ENCODE measurements around the gene RIT2.

RIT2 gene
- 0 reads per million in 2 donors for total RNA-seq

DNA sequence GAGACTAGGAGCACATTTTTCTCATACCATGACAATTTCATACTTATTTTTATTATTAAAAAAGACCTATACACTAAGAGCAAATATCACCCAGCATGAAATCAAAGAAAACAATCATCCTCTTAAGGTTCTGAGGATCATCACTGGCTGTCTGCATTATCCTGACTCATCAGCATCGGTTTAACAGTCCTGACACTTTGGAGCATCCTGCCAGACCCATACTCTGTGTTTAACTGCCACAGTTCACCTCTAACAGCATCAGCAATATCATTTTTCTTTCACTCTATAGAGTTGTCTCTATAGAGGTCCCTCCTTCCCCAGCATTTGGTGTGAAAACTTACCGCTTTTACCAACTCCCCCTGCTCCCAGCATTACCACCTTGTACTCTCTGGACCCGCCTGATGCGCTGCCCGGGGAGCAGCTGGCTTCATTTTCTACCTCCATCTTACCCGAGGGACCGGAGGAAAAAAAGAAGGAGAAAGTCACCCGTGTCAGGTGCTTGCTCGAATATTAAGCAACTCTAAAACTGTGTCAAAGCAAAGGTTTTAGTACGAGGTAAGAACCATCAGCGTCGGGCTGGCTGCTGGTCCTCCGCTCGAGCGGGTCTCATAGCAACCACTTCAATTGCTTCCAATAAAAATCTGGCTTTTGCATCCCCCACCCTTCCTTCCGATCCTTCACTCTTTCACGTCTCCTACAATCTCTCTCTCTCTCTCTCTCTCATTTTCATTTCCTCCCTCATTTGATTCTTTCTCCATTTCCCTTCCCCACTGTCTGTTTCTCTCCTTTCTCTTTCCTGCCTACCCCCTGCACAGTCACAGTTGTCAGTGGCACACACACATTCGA, at the start of gene RIT2:
RIT2 (minus strand) TSS at position 610 of the 846 bp plus-strand sequence.
- no peak for DNase-seq

GRCh38 chr18:43161528-43161927, 46.0 kb upstream of the RIT2 start:
- DNase-seq = no peak

- DNase-seq = no peak
These were observed 45.0 kb upstream of the RIT2 start for GRCh38 chr18:43160509-43160908.

- no peak for DNase-seq
These were observed 44.4 kb upstream of the RIT2 start for GRCh38 chr18:43159926-43160325.

- DNase-seq = no peak
These were observed 43.7 kb upstream of the RIT2 start for GRCh38 chr18:43159086-43159770.

DNA sequence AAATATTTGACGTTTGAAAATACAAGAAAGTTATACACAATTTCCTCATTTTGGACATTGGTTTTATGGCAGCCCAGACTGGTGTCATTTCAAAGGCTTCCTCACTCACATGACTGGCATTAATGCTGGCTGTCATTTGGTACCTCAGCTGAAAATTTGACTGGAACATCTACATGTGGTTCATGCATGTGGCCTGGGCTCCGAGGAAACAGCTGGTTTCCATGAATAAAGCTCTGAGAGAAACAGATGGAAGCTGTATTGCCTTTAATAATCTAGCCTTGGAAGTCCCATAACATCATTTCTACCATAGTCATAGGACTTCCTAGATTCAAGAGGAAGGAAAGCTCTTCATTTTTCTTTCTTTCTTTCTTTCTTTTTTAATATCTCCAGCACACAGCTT, 42.9 kb upstream of the RIT2 start:
- no peak for DNase-seq

GRCh38 chr18:43155842-43156241, 40.4 kb upstream of the RIT2 start:
- DNase-seq = no peak

DNA sequence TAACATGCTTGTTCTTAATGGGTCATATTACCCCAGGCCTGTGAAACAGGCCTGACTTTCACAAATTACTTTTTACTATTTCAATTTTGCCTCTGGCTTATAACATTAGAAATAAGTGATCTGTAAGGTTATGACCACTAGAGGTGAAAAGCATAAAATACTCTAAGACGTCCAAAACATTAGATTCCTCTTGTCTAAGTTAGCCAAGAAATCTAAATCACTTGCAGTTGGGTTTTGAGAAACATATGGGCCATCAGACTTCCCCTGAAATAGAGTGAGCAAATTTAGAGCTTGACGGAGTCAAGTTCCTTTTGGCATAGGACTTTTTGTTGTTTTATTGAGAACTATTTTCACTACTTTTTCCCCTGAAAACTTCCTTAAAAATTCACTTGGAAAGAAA, 32.7 kb upstream of the RIT2 start:
- no peak for DNase-seq

DNA sequence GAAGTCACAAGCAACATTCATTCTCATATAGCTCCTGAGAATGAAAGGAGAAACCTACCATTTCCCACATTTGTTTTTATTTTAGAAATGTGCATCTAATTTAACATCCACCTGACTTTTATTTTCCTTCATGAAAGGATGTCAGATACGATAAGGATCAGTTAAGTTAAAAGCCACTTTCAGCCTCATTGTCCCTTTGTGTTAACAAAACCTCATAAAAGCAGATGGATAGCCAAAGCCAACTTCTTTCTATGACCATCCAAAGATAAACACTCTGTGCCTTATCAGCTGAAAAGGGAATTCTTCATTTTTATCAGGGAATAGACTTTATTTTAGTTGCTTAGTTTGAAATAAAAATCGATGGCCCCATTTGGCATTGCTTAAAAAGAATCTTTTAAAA, 25.7 kb upstream of the RIT2 start:
- no peak for DNase-seq

- DNase-seq = no peak
These were observed 23.9 kb upstream of the RIT2 start for GRCh38 chr18:43139288-43139946.

- no peak for DNase-seq
These were observed 19.4 kb upstream of the RIT2 start for GRCh38 chr18:43134876-43135275.

DNA sequence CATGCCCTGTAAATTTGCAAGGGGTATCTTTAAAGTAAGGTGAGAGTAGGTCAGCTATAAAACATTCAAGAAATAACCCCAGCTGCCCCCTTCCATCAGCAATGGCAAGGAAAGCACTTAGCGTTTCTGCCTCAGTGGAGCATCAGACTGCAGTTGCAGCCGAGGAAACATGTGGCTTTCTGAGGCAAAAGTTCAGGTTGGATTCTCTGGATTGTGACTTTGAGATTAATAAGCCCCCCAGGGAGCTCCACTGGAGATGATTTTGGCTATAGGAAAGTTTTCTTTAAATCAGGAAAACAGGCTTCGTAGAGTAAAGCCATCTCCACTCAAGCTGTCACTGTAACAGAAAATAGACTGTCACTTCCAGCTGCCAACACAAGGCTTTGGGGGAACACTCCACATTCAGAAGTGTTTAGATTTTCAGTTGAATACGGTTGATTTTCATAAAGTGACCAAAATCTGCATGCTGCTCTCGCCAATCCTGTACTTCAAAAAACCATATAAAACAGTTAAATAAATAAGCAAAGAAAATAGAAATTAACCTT, 15.3 kb upstream of the RIT2 start:
- no peak for DNase-seq

DNA sequence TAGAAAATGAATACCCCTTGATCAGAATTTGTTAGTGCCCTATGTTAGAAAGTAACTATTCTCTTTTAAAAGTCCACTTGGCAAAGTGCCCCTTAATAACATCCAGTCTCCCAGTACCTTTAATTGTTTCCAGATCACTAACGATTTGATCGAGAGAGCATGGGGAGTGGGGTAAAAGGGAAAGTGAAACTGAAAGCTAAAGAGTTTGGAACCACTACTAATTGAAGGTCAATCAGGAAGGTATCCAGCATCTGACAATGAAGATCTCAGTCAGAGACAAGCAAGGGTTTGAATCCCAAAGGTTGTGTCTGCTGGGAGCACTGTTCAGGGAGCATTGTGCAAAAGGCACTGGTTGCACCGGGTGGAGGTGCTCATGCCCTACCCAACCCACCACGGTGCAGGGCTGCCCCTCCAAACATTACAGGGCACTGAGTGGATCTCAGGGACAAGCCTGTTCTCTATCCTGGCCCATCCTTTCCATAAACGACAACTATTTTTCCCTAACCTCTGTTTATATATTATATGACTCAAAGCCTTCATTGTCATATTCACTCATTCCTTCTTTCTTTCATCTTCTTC, 14.6 kb upstream of the RIT2 start:
- DNase-seq = no peak

DNA sequence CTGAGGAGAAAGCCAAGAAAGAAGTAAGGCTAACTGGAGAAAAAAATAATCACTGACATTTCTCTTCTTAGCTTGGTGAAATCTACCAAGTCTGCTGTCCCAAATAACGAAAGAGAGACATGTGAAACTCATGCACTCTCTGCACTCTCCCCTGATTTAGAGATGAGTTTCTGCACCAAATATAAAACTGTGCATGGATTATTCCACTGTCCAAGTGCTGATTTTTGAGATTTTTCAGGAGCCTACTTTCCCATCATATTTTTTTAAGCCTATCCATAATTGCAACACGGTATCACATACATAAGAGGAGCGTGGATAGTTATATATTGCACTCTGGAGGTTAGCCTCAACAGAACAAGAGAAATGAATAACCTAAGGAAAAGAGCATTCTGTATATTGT, 10.0 kb upstream of the RIT2 start:
- DNase-seq = no peak

DNA sequence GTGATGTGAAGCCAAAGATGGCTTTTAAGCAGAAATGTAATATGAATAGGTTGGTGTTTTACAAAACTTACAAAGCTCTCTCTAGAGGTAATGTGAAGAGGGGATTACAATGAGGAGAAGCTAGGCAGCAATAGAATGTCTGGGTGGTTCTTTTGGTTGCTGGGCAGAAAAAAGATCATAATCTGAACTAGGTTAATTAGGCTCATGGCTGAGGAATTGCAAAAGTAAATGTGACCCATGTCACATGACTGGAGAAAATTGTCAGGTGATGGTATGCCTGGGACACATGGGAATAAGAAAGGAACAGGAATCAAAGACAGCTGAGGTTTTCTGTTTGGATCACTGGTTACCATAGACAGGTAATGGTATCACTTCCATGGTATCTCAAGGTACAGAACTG, 7.5 kb upstream of the RIT2 start:
- DNase-seq = no peak

DNA sequence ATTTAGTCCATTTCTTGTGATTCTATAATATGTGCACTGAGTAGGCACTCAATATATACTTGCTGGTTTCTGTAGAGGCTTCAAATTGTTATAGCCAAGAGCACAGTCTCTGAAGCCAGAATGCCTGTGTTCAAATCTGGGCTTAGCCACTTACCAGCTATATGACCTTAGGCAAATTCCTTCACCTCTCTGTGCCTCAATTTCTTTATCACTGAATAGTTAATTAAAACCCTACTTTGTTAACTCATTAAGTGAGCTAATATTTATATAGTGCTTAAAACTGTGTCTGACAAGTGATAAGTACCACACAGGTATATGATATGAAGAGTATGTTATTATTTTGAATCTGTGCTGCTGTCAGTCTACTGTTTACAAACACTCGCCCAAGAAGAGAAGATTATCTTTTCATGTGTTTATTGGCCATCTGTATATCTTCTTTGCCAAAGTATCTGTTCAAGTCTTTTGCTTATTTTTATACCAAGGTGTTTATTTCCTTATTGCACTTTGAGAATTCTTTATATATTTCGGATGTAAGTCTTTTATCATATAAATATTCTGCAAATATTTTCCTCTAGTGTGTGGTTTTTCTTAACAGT, 1.3 kb upstream of the RIT2 start:
- DNase-seq = no peak

DNA sequence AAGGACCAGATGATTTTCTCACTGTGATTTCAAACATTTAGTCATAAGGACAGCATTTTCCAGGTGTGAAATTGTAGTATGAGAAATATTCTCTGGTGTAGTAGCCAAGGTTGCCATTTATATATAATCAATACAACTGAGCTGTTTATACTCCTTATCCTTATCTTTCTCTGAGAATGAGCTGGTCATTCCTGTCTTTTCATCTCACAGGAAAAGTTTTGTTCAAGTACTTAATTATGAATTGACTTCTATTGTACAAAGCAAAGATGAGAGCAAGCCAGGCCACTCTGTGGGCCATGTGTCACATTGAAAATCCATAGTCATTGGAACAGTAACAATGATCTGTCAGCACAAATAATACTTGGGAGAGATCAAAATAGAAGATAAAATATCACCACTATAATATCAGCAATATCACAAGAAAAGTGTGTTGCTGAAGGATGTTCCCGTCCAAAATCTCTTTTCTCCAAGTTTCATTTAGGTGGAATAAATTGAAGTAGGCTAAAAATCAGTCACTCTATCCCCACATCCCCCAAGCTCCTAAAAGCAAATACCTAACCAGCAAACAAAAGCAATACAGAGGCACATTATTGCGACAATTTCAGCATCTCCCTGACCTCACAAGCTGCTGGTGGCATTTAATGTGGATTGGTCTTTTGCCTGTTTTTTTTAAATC, 2.1 kb downstream of the RIT2 start:
- no peak for DNase-seq

GRCh38 chr18:43108882-43109281, 6.6 kb downstream of the RIT2 start:
- DNase-seq = no peak

DNA sequence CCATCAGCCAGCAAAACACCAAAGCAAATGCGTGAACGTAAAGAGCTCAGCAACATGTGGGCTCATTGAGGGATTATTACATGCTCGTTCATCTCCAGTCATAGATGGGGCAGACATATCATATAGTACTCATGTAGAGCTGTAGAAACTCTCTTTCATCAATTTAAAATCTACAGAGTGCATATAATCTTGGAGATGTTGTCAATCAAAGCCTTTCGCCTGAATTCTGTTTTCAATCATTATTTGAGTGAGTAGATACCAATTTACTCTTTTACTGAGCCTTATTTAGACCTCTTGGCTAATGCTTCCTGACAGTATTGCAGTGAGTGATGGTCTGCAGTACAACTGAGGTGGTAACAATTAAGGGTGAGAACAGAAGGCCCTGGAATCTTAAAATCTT, 7.0 kb downstream of the RIT2 start:
- DNase-seq = no peak

- DNase-seq = no peak
These were observed 21.8 kb downstream of the RIT2 start for GRCh38 chr18:43093646-43094045.

GRCh38 chr18:43092539-43092938, 22.9 kb downstream of the RIT2 start:
- no peak for DNase-seq

- no peak for DNase-seq
These were observed 34.1 kb downstream of the RIT2 start for GRCh38 chr18:43081396-43081795.

Data from T-helper 9 cell (primary cell).